ENCODE measurements around the gene IGF2BP1. TPM values are rescaled to one million over a fixed set of nuclear protein-coding genes. Genes with fewer than 3 reads are reported as not detected.

Gene IGF2BP1
- total RNA-seq (under 0.01 TPM in 2 replicates), polyA plus RNA-seq (1.1 and 1.4 TPM in 2 replicates), polyA minus RNA-seq (ENCODE audit: low replicate concordance) (1.8 and 2.5 TPM in 2 replicates)
- 1.6 and 1.9 TPM in 2 replicates for polyA plus RNA-seq (2012)

DNA sequence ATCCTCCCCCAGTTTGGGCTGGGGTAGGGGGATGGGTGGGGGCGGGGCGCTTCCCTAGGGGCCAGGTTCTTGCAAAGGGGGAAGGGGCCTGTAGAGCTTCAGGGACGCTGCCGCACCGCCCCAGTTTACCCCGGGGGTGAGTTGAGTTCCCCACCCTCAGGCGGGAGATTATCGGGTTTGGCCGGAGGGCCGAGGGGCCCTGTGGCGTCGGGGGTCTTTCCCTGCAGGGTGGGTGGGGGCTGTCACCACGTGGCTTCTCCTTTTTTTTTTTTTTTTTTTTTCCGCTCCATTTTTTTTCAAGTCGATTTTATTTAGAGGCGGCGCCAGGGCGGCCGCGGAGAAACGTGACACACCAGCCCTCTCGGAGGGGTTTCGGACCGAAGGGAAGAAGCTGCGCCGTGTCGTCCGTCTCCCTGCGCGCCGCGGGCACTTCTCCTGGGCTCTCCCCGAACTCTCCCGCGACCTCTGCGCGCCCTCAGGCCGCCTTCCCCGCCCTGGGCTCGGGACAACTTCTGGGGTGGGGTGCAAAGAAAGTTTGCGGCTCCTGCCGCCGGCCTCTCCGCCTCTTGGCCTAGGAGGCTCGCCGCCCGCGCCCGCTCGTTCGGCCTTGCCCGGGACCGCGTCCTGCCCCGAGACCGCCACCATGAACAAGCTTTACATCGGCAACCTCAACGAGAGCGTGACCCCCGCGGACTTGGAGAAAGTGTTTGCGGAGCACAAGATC, at the start of gene IGF2BP1:
TSS of gene IGF2BP1 (plus strand) at position 283 of the 724 bp plus-strand sequence. CDS start at position 644, 361 bp downstream.
- no peaks in the 10 kb centered on the region for H4K20me1 ChIP-seq (ENCODE audit: control insufficient read depth, extremely low read depth, insufficient read depth, low read length)
- H3K4me3 ChIP-seq (replicated peaks in 1 of 4; ENCODE audit: control extremely low read depth in 1 of 4, insufficient read depth in 1 of 4, low read depth in 3 of 4, low read length in 4 of 4), result peak within 1 kb of the TSS; percentile 39 to 94 (median 50)
- no peaks in the 10 kb centered on the region for H3K36me3 ChIP-seq (ENCODE audit: control insufficient read depth, insufficient read depth, low read length)
- H3K27ac ChIP-seq (ENCODE audit: insufficient read depth, low read length), result peak within 1 kb of the TSS; percentile 23
- H3K4me1 ChIP-seq (ENCODE audit: control insufficient read depth, extremely low read depth, insufficient read depth, low read length), result no peaks in the 10 kb centered on the region
- TF ChIP-seq, protein P1, sequence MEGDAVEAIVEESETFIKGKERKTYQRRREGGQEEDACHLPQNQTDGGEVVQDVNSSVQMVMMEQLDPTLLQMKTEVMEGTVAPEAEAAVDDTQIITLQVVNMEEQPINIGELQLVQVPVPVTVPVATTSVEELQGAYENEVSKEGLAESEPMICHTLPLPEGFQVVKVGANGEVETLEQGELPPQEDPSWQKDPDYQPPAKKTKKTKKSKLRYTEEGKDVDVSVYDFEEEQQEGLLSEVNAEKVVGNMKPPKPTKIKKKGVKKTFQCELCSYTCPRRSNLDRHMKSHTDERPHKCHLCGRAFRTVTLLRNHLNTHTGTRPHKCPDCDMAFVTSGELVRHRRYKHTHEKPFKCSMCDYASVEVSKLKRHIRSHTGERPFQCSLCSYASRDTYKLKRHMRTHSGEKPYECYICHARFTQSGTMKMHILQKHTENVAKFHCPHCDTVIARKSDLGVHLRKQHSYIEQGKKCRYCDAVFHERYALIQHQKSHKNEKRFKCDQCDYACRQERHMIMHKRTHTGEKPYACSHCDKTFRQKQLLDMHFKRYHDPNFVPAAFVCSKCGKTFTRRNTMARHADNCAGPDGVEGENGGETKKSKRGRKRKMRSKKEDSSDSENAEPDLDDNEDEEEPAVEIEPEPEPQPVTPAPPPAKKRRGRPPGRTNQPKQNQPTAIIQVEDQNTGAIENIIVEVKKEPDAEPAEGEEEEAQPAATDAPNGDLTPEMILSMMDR (conservative IDR thresholded peaks at IDR 0.05 in 1 of 2, IDR thresholded peaks at IDR 0.05 in 1 of 2; ENCODE audit: low read depth in 1 of 2, low read length in 2 of 2), result no peak
- no peak for TF ChIP-seq EZH2 (IDR thresholded peaks at IDR 0.05; ENCODE audit: low read length, missing control alignments)
- H2AFZ ChIP-seq (ENCODE audit: low read length), result peak within 1 kb of the TSS; percentile 59
- H3K9me3 ChIP-seq (ENCODE audit: control insufficient read depth, insufficient read depth, low read depth, low read length), result no peaks in the 10 kb centered on the region
- peak within 1 kb of the TSS; percentile 46 for H3K9ac ChIP-seq (ENCODE audit: insufficient read depth, low read length)
- peaks cover 66% of the 10 kb centered on the region for H3K27me3 ChIP-seq (ENCODE audit: control insufficient read depth, insufficient read depth, low read length)
- H3K4me2 ChIP-seq (ENCODE audit: extremely low read depth, insufficient read depth, low read length), result peak within 1 kb of the TSS; percentile 59
- H3K79me2 ChIP-seq (ENCODE audit: control insufficient read depth, insufficient read depth, low read length), result no peaks in the 10 kb centered on the region
- peak; percentile 68 to 78 for DNase-seq (ENCODE audit: low read depth in 2 of 2)

DNA sequence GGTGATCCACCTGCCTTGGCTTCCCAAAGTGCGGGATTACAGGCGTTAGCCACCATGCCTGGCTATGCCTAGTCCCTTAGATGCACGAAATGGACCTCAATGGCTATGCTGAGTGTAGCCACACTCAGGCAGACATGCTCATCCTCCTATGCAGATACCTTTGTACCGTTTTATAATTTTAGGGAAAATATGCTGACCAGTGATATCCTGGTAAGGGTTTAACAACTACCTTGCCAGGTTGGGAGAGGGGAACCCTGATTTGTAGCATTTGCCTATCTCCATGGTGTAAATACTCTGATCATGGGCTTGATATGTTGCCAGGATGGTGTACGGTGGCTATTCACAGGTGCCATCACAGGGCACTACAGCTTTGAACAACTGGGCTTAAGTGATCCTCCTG, 45.6 kb upstream of the IGF2BP1 start:
- H3K4me2 ChIP-seq (ENCODE audit: extremely low read depth, insufficient read depth, low read length), result no peak overlapping the region
- no peaks in the 10 kb centered on the region for H4K20me1 ChIP-seq (ENCODE audit: control insufficient read depth, extremely low read depth, insufficient read depth, low read length)
- H3K79me2 ChIP-seq (ENCODE audit: control insufficient read depth, insufficient read depth, low read length), result no peaks in the 10 kb centered on the region
- no peak overlapping the region for H3K4me3 ChIP-seq (replicated peaks in 1 of 4; ENCODE audit: control extremely low read depth in 1 of 4, insufficient read depth in 1 of 4, low read depth in 3 of 4, low read length in 4 of 4)
- no peaks in the 10 kb centered on the region for H3K4me1 ChIP-seq (ENCODE audit: control insufficient read depth, extremely low read depth, insufficient read depth, low read length)
- H3K9ac ChIP-seq (ENCODE audit: insufficient read depth, low read length), result no peak overlapping the region
- no peak overlapping the region for H3K27ac ChIP-seq (ENCODE audit: insufficient read depth, low read length)
- no peak for TF ChIP-seq EZH2 (IDR thresholded peaks at IDR 0.05; ENCODE audit: low read length, missing control alignments)
- TF ChIP-seq, protein P1 (conservative IDR thresholded peaks at IDR 0.05 in 1 of 2, IDR thresholded peaks at IDR 0.05 in 1 of 2; ENCODE audit: low read depth in 1 of 2, low read length in 2 of 2), result no peak
- H3K36me3 ChIP-seq (ENCODE audit: control insufficient read depth, insufficient read depth, low read length), result no peaks in the 10 kb centered on the region
- no peaks in the 10 kb centered on the region for H3K9me3 ChIP-seq (ENCODE audit: control insufficient read depth, insufficient read depth, low read depth, low read length)
- no peaks in the 10 kb centered on the region for H3K27me3 ChIP-seq (ENCODE audit: control insufficient read depth, insufficient read depth, low read length)
- DNase-seq (ENCODE audit: low read depth in 2 of 2), result no peak
- no peak overlapping the region for H2AFZ ChIP-seq (ENCODE audit: low read length)

DNA sequence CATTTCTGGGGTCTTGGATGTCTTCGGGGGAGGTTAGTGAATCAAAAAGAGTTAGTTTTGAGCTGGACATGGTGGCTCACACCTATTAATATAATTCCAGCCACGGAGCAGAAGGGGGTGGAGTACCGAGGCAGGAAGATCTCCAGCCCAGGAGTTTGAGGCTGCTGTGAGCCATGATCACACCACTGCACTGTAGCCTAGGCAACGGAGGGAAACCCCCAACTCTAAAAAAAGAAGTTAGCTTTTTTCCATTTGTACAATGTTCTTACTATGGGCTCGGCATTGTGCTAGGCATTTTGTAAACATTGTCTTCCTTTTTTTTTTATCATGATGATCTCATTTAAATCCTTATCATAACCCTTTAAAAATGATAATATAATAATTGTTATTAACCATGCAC, 44.3 kb upstream of the IGF2BP1 start:
- no peak for TF ChIP-seq EZH2 (IDR thresholded peaks at IDR 0.05; ENCODE audit: low read length, missing control alignments)
- TF ChIP-seq, protein P1 (conservative IDR thresholded peaks at IDR 0.05 in 1 of 2, IDR thresholded peaks at IDR 0.05 in 1 of 2; ENCODE audit: low read depth in 1 of 2, low read length in 2 of 2), result no peak
- no peaks in the 10 kb centered on the region for H3K27me3 ChIP-seq (ENCODE audit: control insufficient read depth, insufficient read depth, low read length)
- no peaks in the 10 kb centered on the region for H3K36me3 ChIP-seq (ENCODE audit: control insufficient read depth, insufficient read depth, low read length)
- no peaks in the 10 kb centered on the region for H3K79me2 ChIP-seq (ENCODE audit: control insufficient read depth, insufficient read depth, low read length)
- H3K4me3 ChIP-seq (replicated peaks in 1 of 4; ENCODE audit: control extremely low read depth in 1 of 4, insufficient read depth in 1 of 4, low read depth in 3 of 4, low read length in 4 of 4), result no peak overlapping the region
- no peak overlapping the region for H3K9ac ChIP-seq (ENCODE audit: insufficient read depth, low read length)
- no peak for DNase-seq (ENCODE audit: low read depth in 2 of 2)
- no peaks in the 10 kb centered on the region for H3K9me3 ChIP-seq (ENCODE audit: control insufficient read depth, insufficient read depth, low read depth, low read length)
- no peaks in the 10 kb centered on the region for H4K20me1 ChIP-seq (ENCODE audit: control insufficient read depth, extremely low read depth, insufficient read depth, low read length)
- H3K4me2 ChIP-seq (ENCODE audit: extremely low read depth, insufficient read depth, low read length), result no peak overlapping the region
- no peaks in the 10 kb centered on the region for H3K4me1 ChIP-seq (ENCODE audit: control insufficient read depth, extremely low read depth, insufficient read depth, low read length)
- H3K27ac ChIP-seq (ENCODE audit: insufficient read depth, low read length), result no peak overlapping the region
- no peak overlapping the region for H2AFZ ChIP-seq (ENCODE audit: low read length)
